Endometrial microvascular endothelial cells (primary cell): ENCODE data around the gene ASGR2. TPM values are rescaled to one million over a fixed set of nuclear protein-coding genes. Genes with fewer than 3 reads are reported as not detected.

Experiments used
- in situ Hi-C: cut with HindIII; loops from 2 replicates; pipeline ENCODE4 v1.10.0; 2017; ENCODE audit warnings: low sequenced_read_pairs, low pct_unique_long_range_greater_than_20kb; ENCODE audit errors: inconsistent ontology term
- total RNA-seq: library from RNA; depleted of rRNA; stranded (reverse); fragments of >200 nt; gene quantifications from one replicate; pipeline ENCODE4 v1.2.3, GENCODE V29; 2015; ENCODE audit errors: inconsistent ontology term

The ASGR2 gene
- total RNA-seq, 1 donor from 2014 or later: not detected

DNA sequence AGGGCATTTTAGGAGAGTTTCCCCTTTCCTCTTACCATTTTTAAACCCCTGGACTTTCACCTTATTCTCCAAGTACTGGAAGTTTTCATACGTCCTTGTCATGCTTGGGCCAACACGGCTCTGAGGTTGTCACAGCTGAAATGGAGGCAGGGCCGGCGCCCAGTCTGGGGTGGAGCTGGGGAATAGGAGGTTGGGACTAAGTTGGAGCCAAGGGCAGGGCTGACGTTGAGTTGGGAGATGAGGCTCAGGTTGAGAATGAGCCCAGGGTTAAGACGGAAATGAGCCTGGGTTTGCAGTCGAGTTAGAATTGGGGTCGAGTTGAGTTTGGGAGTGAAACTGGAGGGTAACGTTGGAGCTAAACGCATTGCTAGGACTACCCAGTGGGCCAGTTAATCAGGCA is 35.9 kb downstream of the ASGR2 start:
- in situ Hi-C loops: no loop called here

- in situ Hi-C loops: no loop called here
These were observed 36.6 kb downstream of the ASGR2 start for GRCh38 chr17:7077911-7078546.

GRCh38 chr17:7074931-7075330 is 39.7 kb downstream of the ASGR2 start:
- in situ Hi-C loops: no loop called here

DNA sequence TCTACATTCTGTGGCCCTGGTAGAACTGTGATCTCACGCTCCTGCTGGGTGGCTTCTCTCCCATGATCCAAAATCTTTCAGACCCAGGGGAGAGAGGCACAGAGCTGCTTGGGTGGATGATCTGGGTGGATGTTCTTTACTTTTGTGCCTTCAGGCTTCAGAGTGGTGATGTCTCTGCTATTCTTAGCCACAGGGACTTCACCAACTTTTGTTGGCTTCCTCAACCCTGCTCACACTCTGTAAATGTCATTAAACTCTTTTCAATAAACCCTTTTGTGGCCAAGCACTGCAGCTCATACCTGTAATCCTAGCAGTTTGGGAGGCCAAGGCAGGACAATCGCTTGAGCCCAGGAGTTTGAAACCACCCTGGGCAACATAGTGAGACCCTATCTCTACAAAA is 42.2 kb downstream of the ASGR2 start:
- in situ Hi-C loops: no loop called here

GRCh38 chr17:7070712-7071111 is 43.9 kb downstream of the ASGR2 start:
- in situ Hi-C loops: no loop called here

- in situ Hi-C loops: no loop called here
These were observed 46.4 kb downstream of the ASGR2 start for GRCh38 chr17:7068268-7068667.

GRCh38 chr17:7067198-7067597 is 47.4 kb downstream of the ASGR2 start:
- in situ Hi-C loops: no loop called here

DNA sequence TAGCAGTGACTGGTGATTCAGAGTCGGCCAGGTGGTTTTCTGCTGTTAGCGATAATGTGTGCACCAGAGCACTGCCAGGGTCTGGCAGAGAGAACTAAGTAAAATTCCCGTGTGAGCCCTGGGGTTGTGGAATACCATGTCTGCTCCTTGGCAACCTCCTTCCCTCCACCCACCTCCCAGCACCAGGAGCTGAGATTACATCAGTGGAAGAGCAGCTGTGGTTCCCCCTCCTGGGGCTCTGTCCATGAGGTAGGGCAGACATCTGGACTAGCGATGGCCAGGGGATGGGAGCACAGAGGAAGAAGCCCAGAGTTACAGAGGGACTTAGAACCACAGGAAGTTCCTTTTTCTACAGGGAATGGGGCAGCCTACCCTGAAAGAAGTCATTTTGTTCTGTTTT is 50.4 kb downstream of the ASGR2 start:
- in situ Hi-C loops: no loop called here

GRCh38 chr17:7063518-7064094 is 51.0 kb downstream of the ASGR2 start:
- in situ Hi-C loops: no loop called here

DNA sequence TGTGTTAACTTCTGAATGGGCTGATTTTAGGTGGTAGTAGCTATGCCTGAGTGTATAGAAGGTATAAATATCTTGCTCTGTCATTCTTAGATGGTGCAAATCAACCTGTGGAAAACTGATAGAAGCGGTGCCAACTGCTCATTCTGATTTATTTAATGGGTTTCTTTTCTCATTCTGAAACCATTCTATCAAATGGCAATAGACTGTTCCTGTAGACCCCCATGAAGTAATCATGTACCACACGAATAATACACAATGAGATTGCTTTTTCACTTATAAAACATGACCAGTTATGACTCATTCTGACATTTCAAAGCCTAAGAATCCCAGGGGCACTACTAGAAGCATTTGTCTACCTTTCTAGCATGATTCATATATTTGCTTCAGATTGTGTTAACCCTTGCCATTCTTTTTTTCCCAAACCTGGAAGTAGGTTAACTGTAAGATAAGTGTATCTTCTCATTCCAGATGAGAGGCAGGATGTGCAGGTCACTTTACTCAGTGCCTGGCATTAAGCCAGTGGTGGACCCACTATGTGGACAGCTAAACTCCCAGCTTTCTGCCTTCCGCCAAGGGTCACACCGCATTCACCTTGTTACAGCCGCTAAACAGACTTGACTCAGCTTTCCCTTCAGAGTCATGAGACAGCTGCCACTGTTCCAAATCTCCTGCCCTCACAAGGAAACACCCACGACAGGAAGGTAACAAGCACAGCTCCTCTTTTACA is 54.3 kb downstream of the ASGR2 start:
- in situ Hi-C loops: no loop called here

DNA sequence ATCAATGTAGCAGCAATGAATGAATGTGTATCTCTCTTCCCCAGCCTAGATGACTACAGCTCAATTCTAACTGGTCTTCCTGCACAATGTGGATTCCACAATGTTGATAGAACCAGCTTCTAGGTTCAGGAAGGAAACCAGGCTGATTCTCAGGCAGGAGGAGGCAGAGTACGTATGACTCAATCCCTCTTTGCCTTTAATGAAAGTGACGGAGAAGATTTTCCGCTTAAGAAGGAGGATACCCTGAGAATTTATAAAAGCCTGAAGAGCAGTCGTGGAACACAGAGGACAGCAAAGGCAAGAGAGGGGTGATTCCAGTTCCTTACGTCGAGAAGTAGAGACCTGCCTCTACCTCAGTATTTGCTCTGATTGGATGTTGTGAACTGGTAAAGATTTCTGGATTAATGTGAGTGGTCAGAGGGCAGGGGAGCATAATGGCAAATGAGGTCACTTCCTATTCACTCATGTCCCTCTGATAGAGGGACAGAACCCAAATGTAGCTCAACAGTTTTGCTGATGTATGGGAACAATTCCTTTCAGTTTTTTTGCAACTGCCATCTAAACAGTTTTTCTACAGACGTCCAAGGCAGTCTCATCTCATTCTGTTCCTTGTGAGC is 55.7 kb downstream of the ASGR2 start:
- in situ Hi-C loops: no loop called here

- in situ Hi-C loops: no loop called here
These were observed 58.2 kb downstream of the ASGR2 start for GRCh38 chr17:7056386-7056785.

Other genes with a start within 250 kb of the ASGR2 start
- not detected for gene ALOX12, start 118.8 kb downstream of the ASGR2 start, total RNA-seq
- 302 TPM for gene RNASEK, start 102.2 kb downstream of the ASGR2 start, total RNA-seq
- gene BCL6B, start 91.8 kb downstream of the ASGR2 start, total RNA-seq: 67.7 TPM
- 2.0 TPM for gene SLC16A13, start 78.8 kb downstream of the ASGR2 start, total RNA-seq
- not detected for gene SLC16A11, start 70.7 kb downstream of the ASGR2 start, total RNA-seq
- not detected for gene CLEC10A, start 34.6 kb downstream of the ASGR2 start, total RNA-seq
- not detected for gene ASGR1, start 64.5 kb upstream of the ASGR2 start, total RNA-seq
- 5.9 TPM for gene DLG4, start 105.0 kb upstream of the ASGR2 start, total RNA-seq
- gene ACADVL, start 105.1 kb upstream of the ASGR2 start, total RNA-seq: 357 TPM
- 31.8 TPM for gene DVL2, start 119.7 kb upstream of the ASGR2 start, total RNA-seq
- gene PHF23, start 124.6 kb upstream of the ASGR2 start, total RNA-seq: 65.3 TPM
- 154 TPM for gene GABARAP, start 127.6 kb upstream of the ASGR2 start, total RNA-seq
- gene CTDNEP1, start 136.9 kb upstream of the ASGR2 start, total RNA-seq: 55.9 TPM
- 46.6 TPM for gene ELP5, start 137.4 kb upstream of the ASGR2 start, total RNA-seq
- 16.4 TPM for gene CLDN7, start 147.7 kb upstream of the ASGR2 start, total RNA-seq
- gene SLC2A4, start 166.9 kb upstream of the ASGR2 start, total RNA-seq: not detected
- gene YBX2, start 179.8 kb upstream of the ASGR2 start, total RNA-seq: not detected
- gene EIF5A, start 192.8 kb upstream of the ASGR2 start, total RNA-seq: 666 TPM
- gene GPS2, start 200.5 kb upstream of the ASGR2 start, total RNA-seq: 39.7 TPM
- gene NEURL4, start 214.5 kb upstream of the ASGR2 start, total RNA-seq: 15.1 TPM
- not detected for gene ACAP1, start 221.7 kb upstream of the ASGR2 start, total RNA-seq
- gene KCTD11, start 237.3 kb upstream of the ASGR2 start, total RNA-seq: 7.8 TPM
- gene TMEM95, start 240.3 kb upstream of the ASGR2 start, total RNA-seq: not detected